ENCODE data around the gene MRPS11. TPM values are rescaled to one million over a fixed set of nuclear protein-coding genes. Genes with fewer than 3 reads are reported as not detected.

The MRPS11 gene
- total and polyA plus RNA-seq, 10 of the 15 experiments (the other 5 are each of a cell fraction or from before 2014, with no cell fraction given) = 37.1 to 148 (median 68.7) TPM

- BruUV-seq (replicated peaks) = no TSS peak
Measured at GRCh38 chr15:88453651-88454050, 13.9 kb upstream of the MRPS11 start.

More at GRCh38 chr15:88453651-88454050, 13.9 kb upstream of the MRPS11 start:
- Histone ChIP-seq H3K9me3 (replicated peaks; ENCODE audit: control insufficient read depth, insufficient read depth, low read length) (no peaks in the 10 kb centered on the region), H3K27ac (ENCODE audit: control insufficient read depth, insufficient read depth) (no peak overlapping the region), H3K79me2 (ENCODE audit: control insufficient read depth, insufficient read depth, low read length) (no peaks in the 10 kb centered on the region), H2AFZ (ENCODE audit: control insufficient read depth, low read depth, low read length) (no peak overlapping the region), H3K9ac (ENCODE audit: control insufficient read depth, insufficient read depth, low read length) (no peak overlapping the region), H3K36me3 (ENCODE audit: control insufficient read depth in 2 of 2, insufficient read depth in 2 of 2, low read length in 1 of 2) (peaks cover 0 to 5% of the 10 kb centered on the region in 2 experiments; a peak in 1 of 4 replicates), H3K4me1 (ENCODE audit: control insufficient read depth, insufficient read depth, low read length) (no peaks in the 10 kb centered on the region), H3K4me3 (no peak overlapping the region), H4K20me1 (ENCODE audit: control insufficient read depth, insufficient read depth) (no peaks in the 10 kb centered on the region; the same call in 1 of the 2 replicates), H3K4me2 (ENCODE audit: control insufficient read depth, insufficient read depth) (no peak overlapping the region), H3K27me3 (replicated peaks in 1 of 2; ENCODE audit: control insufficient read depth in 2 of 2, insufficient read depth in 2 of 2, low read length in 1 of 2) (no peaks in the 10 kb centered on the region)
- RAD21 ChIA-PET (ENCODE audit: unreplicated experiment) = no interaction called here
- POLR2A ChIA-PET = no interaction called here
- no peak for FAIRE-seq
- SMC1A ChIA-PET (ENCODE audit: uncharacterized antibody, unreplicated experiment) = no interaction called here
- no peak for ATAC-seq
- WGBS (ENCODE audit: insufficient coverage, insufficient replicate concordance, low lambda C conversion rate, missing lambda C conversion rate) = 0% methylated on average over 1 of the region's 1 CpG
- intact Hi-C loops (cut with micrococcal nuclease; ENCODE audit: unreplicated experiment) (no loop called here), in situ Hi-C loops (cut with MboI) (no loop called here)
- no peak for DNase-seq (ENCODE audit: low read depth, low spot score)
- no peak for TF ChIP-seq ZNF622 (IDR thresholded peaks at IDR 0.05)
- no peak for TF ChIP-seq NR2C1 (IDR thresholded peaks at IDR 0.05)
- TF ChIP-seq CBFB (IDR thresholded peaks at IDR 0.05; ENCODE audit: low read depth) = no peak
- no peak for TF ChIP-seq RUNX3 (IDR thresholded peaks at IDR 0.05; ENCODE audit: low read length)
- no peak for TF ChIP-seq TCF3 (IDR thresholded peaks at IDR 0.05; ENCODE audit: borderline replicate concordance, insufficient read depth, low read depth, low read length)
- no peak for TF ChIP-seq SPI1 (IDR thresholded peaks at IDR 0.05; ENCODE audit: borderline replicate concordance, insufficient read depth, low read depth, low read length)
- no peak for TF ChIP-seq KLF5 (IDR thresholded peaks at IDR 0.05; ENCODE audit: partially characterized antibody)
- no peak for TF ChIP-seq SREBF1 (IDR thresholded peaks at IDR 0.05; ENCODE audit: low read length)
- no peak for TF ChIP-seq PML (IDR thresholded peaks at IDR 0.05; ENCODE audit: low read length)
- TF ChIP-seq, protein P1, sequence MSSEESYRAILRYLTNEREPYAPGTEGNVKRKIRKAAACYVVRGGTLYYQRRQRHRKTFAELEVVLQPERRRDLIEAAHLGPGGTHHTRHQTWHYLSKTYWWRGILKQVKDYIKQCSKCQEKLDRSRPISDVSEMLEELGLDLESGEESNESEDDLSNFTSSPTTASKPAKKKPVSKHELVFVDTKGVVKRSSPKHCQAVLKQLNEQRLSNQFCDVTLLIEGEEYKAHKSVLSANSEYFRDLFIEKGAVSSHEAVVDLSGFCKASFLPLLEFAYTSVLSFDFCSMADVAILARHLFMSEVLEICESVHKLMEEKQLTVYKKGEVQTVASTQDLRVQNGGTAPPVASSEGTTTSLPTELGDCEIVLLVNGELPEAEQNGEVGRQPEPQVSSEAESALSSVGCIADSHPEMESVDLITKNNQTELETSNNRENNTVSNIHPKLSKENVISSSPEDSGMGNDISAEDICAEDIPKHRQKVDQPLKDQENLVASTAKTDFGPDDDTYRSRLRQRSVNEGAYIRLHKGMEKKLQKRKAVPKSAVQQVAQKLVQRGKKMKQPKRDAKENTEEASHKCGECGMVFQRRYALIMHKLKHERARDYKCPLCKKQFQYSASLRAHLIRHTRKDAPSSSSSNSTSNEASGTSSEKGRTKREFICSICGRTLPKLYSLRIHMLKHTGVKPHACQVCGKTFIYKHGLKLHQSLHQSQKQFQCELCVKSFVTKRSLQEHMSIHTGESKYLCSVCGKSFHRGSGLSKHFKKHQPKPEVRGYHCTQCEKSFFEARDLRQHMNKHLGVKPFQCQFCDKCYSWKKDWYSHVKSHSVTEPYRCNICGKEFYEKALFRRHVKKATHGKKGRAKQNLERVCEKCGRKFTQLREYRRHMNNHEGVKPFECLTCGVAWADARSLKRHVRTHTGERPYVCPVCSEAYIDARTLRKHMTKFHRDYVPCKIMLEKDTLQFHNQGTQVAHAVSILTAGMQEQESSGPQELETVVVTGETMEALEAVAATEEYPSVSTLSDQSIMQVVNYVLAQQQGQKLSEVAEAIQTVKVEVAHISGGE (CRISPR knock-in tag; IDR thresholded peaks at IDR 0.05) = no peak
- no peak for TF ChIP-seq SMC3 (IDR thresholded peaks at IDR 0.05; ENCODE audit: borderline replicate concordance, low read length)
- no peak for TF ChIP-seq KAT2A (conservative IDR thresholded peaks at IDR 0.05; ENCODE audit: control insufficient read depth, low read depth, low read length)
- TF ChIP-seq RAD21 (IDR thresholded peaks at IDR 0.05; ENCODE audit: insufficient read depth, low read depth, low read length) = no peak
- TF ChIP-seq TBL1XR1 (IDR thresholded peaks at IDR 0.05; ENCODE audit: low read depth, low read length) = no peak
- TF ChIP-seq, protein P2, sequence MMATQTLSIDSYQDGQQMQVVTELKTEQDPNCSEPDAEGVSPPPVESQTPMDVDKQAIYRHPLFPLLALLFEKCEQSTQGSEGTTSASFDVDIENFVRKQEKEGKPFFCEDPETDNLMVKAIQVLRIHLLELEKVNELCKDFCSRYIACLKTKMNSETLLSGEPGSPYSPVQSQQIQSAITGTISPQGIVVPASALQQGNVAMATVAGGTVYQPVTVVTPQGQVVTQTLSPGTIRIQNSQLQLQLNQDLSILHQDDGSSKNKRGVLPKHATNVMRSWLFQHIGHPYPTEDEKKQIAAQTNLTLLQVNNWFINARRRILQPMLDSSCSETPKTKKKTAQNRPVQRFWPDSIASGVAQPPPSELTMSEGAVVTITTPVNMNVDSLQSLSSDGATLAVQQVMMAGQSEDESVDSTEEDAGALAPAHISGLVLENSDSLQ (IDR thresholded peaks at IDR 0.05) = no peak
- no peak for TF ChIP-seq CBX3 (IDR thresholded peaks at IDR 0.05; ENCODE audit: borderline replicate concordance, low read depth)
- TF ChIP-seq TCF7 (IDR thresholded peaks at IDR 0.05; ENCODE audit: borderline replicate concordance) = no peak
- no peak for TF ChIP-seq RAD51 (IDR thresholded peaks at IDR 0.05)
- no peak for TF ChIP-seq FOS (IDR thresholded peaks at IDR 0.05; ENCODE audit: borderline replicate concordance, extremely low read depth, insufficient read length)
- CTCF ChIA-PET = interaction anchor here (1.2 to 4.3 kb wide), 2 partner anchors 9 to 12 kb away, joined by 3 to 24 read pairs; partner anchors contain the start of genes MRPL46 and MRPS11
